ENCODE results near the gene RFX4.

Gene RFX4

GRCh38 chr12:106582641-106583230 is at the start of gene RFX4:
TSS of gene RFX4 (plus strand) at chr12:106583004. CDS start at chr12:106583321, 317 bp downstream.
- DNase-seq (ENCODE audit: extremely low read depth, low read depth): no peak
- TF ChIP-seq CTCF (IDR thresholded peaks at IDR 0.05; ENCODE audit: low read depth, low read length): no peak

GRCh38 chr12:106541201-106541600 is 41.6 kb upstream of the RFX4 start:
- no peak for TF ChIP-seq CTCF (IDR thresholded peaks at IDR 0.05; ENCODE audit: low read depth, low read length)
- no peak for DNase-seq (ENCODE audit: extremely low read depth, low read depth)

- DNase-seq (ENCODE audit: extremely low read depth, low read depth): no peak
- TF ChIP-seq CTCF (IDR thresholded peaks at IDR 0.05; ENCODE audit: low read depth, low read length): no peak
These were observed 31.4 kb upstream of the RFX4 start for GRCh38 chr12:106551410-106551809.

GRCh38 chr12:106552228-106552627 is 30.6 kb upstream of the RFX4 start:
- TF ChIP-seq CTCF (IDR thresholded peaks at IDR 0.05; ENCODE audit: low read depth, low read length): no peak
- DNase-seq (ENCODE audit: extremely low read depth, low read depth): no peak

GRCh38 chr12:106564678-106565329 is 18.0 kb upstream of the RFX4 start:
- no peak for TF ChIP-seq CTCF (IDR thresholded peaks at IDR 0.05; ENCODE audit: low read depth, low read length)
- DNase-seq (ENCODE audit: extremely low read depth, low read depth): no peak

GRCh38 chr12:106566771-106567170 is 16.0 kb upstream of the RFX4 start:
- TF ChIP-seq CTCF (IDR thresholded peaks at IDR 0.05; ENCODE audit: low read depth, low read length): no peak
- no peak for DNase-seq (ENCODE audit: extremely low read depth, low read depth)

GRCh38 chr12:106573239-106573638 is 9.6 kb upstream of the RFX4 start:
- no peak for DNase-seq (ENCODE audit: extremely low read depth, low read depth)
- TF ChIP-seq CTCF (IDR thresholded peaks at IDR 0.05; ENCODE audit: low read depth, low read length): no peak
